Endothelial cell of umbilical vein (primary cell): ENCODE results near the gene NHS.

ENCODE experiments used
- EZH2 ChIP-seq: IDR thresholded peaks from 2 replicates; pipeline ENCODE4 v1.6.1; 2012; ENCODE audit warnings: borderline replicate concordance, low read depth, mild to moderate bottlenecking, moderate library complexity, low read length, inconsistent platforms; ENCODE audit not compliant: severe bottlenecking
- FOS ChIP-seq: IDR thresholded peaks from 2 replicates; pipeline ENCODE4 v1.6.1; 2011; ENCODE audit warnings: mild to moderate bottlenecking, low read length, moderate library complexity, borderline replicate concordance; ENCODE audit not compliant: insufficient read depth
- POLR2A ChIP-seq: IDR thresholded peaks from 2 replicates; pipeline ENCODE4 v1.6.1; 2012; ENCODE audit warnings: low read depth, mild to moderate bottlenecking, control low read depth, low read length
- POLR2AphosphoS5 ChIP-seq: IDR thresholded peaks from 2 replicates; pipeline ENCODE4 v1.6.1; 2012; ENCODE audit warnings: low read depth, mild to moderate bottlenecking, control low read depth, low read length, moderate library complexity; ENCODE audit not compliant: insufficient read depth
- TF ChIP-seq, protein P1 (sequence below), 2 donors: IDR thresholded peaks; 1 replicate in 1 of 2; 2 replicates in 1 of 2; pipeline ENCODE4 v1.5.1; 2011; ENCODE audit warnings: low read length in 2 of 2, mild to moderate bottlenecking in 2 of 2, moderate library complexity in 2 of 2, control low read depth in 1 of 2, inconsistent platforms in 1 of 2, low read depth in 1 of 2; ENCODE audit not compliant: insufficient read depth in 1 of 2; ENCODE audit errors: extremely low read depth in 1 of 2

DNA sequence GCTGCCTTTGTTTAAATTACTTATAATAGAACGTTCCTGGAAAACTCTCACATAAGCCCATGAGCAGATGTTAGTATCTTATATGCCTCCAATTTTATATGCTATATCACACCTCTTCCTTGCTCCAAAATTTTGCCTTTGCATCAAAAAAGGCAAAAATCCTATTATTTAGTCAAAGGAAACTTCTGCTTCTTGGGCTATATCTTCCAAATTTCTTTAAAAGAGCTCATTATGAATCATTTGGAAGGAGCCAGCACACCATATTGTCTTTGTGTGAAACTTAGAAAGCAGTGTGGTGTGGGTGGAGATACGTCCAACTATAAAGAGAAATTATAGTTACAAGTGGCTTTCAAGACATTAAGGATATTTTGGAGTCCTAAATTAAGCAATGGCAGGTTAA lies 35.7 kb downstream of the NHS start:
- TF ChIP-seq, protein P1, sequence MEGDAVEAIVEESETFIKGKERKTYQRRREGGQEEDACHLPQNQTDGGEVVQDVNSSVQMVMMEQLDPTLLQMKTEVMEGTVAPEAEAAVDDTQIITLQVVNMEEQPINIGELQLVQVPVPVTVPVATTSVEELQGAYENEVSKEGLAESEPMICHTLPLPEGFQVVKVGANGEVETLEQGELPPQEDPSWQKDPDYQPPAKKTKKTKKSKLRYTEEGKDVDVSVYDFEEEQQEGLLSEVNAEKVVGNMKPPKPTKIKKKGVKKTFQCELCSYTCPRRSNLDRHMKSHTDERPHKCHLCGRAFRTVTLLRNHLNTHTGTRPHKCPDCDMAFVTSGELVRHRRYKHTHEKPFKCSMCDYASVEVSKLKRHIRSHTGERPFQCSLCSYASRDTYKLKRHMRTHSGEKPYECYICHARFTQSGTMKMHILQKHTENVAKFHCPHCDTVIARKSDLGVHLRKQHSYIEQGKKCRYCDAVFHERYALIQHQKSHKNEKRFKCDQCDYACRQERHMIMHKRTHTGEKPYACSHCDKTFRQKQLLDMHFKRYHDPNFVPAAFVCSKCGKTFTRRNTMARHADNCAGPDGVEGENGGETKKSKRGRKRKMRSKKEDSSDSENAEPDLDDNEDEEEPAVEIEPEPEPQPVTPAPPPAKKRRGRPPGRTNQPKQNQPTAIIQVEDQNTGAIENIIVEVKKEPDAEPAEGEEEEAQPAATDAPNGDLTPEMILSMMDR (IDR thresholded peaks at IDR 0.05; ENCODE audit: extremely low read depth in 1 of 2, insufficient read depth in 1 of 2, low read depth in 1 of 2, low read length in 2 of 2), result no peak
- TF ChIP-seq EZH2, result no peak
- TF ChIP-seq POLR2A, result no peak
- TF ChIP-seq FOS, result no peak
- no peak for TF ChIP-seq POLR2AphosphoS5
